ENCODE measurements around the gene WHRN. TPM values are rescaled to one million over a fixed set of nuclear protein-coding genes. Genes with fewer than 3 reads are reported as not detected.
A peak's percentile ranks its signal among the peaks of the same experiment; 100 is the strongest.

The WHRN gene
- total RNA-seq, 1 experiment from 2014 or later, result 2.0 TPM

GRCh38 chr9:114450833-114451706, 54.2 kb downstream of the WHRN start:
- no peak for DNase-seq (ENCODE audit: low read depth)

GRCh38 chr9:114450181-114450580, 55.1 kb downstream of the WHRN start:
- no peak for DNase-seq (ENCODE audit: low read depth)

GRCh38 chr9:114449236-114449635, 56.0 kb downstream of the WHRN start:
- DNase-seq (ENCODE audit: low read depth), result no peak

GRCh38 chr9:114448706-114449105, 56.6 kb downstream of the WHRN start:
- peak; percentile 91 for DNase-seq (ENCODE audit: low read depth)

DNA sequence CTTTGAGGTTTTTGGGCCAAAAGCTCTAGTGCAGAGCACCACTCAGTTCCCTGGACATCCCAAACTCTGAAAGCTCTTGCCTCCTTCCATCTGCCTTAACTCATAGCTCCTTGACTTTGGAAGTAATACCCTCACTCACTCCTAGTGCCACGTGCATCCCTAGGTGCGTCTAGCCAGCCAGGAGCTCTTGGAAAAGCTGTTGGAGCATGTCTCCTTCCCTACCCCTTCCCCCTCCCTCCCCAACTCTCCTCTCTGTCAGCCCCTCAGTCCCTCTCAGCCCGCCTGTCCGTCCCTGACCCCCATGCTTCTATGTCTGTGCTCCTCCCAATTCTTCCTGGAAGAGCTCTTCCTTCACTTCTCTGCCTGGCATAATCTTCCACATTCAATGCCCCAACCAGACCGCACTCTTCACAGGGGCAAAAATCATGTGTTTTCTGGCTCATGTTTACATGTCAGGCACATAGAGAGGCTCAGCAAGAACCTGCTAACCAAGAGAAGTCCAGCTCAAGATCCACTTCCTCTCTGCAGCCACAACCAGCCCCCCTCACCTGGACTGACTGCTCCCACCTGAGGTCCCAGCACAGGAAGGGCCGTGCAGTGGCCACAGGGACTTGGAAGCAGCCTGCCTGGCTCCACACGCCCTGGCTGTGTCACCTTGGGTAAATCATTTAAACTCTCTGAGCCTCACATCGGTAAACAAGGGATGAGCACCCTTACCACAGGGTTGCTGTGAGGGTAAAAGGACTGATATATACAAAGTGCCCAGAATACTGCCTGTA, 58.4 kb downstream of the WHRN start:
- DNase-seq (ENCODE audit: low read depth), result no peak

GRCh38 chr9:114446036-114446435, 59.2 kb downstream of the WHRN start:
- DNase-seq (ENCODE audit: low read depth), result peak; percentile 28

GRCh38 chr9:114445616-114446015, 59.7 kb downstream of the WHRN start:
- DNase-seq (ENCODE audit: low read depth), result no peak

DNA sequence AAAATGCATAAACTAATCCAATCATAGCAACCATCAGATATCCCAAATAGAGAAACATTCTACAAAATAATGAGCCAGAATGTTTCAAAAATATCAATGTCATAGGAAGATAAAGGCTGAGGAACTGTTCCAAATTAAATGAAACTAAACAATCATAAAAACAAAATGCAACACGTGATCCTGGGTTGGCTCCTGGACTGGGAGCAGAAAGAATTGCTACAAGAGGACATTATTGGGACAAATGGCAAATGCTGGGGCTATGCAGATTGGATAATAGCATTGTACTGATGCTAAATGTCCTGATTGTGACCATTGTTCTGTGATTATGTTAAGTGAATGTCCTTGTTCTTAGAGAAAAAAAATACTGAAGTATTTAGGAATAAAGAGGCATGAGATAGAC, 63.3 kb downstream of the WHRN start:
- no peak for DNase-seq (ENCODE audit: low read depth)

DNA sequence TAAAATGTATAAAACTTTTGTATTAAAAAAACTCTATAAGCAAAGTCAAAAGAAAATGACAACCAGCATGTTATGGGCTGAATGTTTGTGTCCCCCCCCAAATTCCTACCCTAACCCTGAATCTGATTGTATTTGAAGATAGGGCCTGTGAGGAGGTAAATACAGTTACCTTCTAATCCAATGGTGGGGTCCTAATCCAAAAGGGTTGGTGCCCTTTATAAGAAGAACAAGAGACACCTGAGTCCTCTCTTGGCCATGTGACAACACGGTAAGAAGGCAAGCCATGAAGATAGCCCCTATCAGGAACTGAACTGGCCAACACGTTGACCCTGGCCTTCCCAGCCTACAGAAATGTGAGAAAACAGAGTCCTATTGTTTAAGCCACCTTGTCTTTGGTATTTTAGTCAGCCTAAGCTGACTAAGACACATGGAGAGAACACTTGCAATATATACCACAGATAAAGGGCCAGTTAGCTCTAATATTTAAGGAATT, 67.8 kb downstream of the WHRN start:
- peak; percentile 21 for DNase-seq (ENCODE audit: low read depth)

- peak; percentile 44 for DNase-seq (ENCODE audit: low read depth)
Measured at GRCh38 chr9:114434878-114435311, 70.4 kb downstream of the WHRN start.

DNA sequence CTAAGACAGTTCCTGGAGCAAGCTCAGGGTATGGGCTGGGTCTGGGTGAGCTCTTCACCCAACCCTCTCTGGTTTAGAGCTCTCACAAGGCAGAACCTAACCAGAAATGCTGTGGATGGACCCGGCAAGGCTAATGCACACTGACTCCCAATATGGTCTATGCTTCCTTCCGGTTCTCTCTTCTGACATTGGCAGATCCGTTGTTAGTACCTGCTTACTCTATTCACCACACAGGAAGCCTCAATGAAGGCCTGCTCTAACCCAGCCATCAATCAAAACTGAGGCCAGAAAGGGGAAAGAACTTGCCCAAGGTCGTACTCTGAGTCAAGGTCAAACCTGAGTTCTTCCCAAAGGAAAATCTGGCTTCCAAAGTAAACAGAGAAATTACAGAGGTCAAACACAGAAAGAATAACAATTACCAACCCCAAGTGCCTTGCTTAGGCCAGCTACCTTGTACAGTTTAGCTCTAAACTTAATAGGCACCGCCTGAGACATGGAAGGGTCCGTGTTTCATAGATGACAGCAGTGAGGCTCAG, 71.5 kb downstream of the WHRN start:
- no peak for DNase-seq (ENCODE audit: low read depth)

GRCh38 chr9:114433086-114433485, 72.2 kb downstream of the WHRN start:
- no peak for DNase-seq (ENCODE audit: low read depth)

- DNase-seq (ENCODE audit: low read depth), result no peak
Measured at GRCh38 chr9:114432323-114433067, 72.8 kb downstream of the WHRN start.

GRCh38 chr9:114431770-114432169, 73.5 kb downstream of the WHRN start:
- no peak for DNase-seq (ENCODE audit: low read depth)

DNA sequence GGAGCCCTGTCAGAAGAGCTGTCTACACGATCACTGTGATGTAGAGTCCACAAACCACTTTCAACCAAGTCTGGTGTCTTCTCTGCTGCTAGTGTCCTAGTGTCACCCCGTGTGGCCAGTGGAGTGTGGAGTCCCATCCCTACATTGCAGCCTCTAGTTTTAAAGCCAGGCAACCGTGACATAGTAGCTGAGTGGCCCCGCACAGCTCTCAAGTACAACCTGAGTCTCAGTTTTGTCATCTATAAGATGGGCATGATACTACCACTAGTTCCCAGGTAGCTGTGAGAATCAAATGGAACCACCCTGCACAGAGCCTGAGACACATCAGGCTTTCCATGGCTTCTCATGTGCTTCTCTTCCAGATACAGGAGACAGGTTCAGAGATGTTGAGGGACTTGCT, 74.3 kb downstream of the WHRN start:
- DNase-seq (ENCODE audit: low read depth), result no peak

DNA sequence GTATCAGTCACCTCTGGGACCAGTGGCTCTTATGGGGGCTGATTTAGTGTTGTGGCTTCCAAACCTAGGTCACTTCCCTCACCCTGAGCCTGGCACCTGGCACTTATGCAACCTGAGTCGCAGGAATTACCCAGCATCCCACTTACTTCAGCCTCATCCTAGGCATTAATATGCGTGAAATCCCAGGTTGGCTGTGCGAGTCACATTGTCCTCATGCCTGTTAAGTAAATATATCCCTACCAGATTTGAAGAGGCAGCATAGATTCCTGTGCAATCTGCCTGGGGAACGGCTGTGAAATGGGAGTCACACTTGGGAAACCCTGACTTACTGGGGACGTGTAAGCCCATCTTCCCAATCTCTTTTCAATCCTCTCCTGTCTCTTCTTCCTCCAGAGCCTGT, 74.8 kb downstream of the WHRN start:
- DNase-seq (ENCODE audit: low read depth), result no peak

- DNase-seq (ENCODE audit: low read depth), result no peak
Measured at GRCh38 chr9:114429488-114429887, 75.8 kb downstream of the WHRN start.

DNA sequence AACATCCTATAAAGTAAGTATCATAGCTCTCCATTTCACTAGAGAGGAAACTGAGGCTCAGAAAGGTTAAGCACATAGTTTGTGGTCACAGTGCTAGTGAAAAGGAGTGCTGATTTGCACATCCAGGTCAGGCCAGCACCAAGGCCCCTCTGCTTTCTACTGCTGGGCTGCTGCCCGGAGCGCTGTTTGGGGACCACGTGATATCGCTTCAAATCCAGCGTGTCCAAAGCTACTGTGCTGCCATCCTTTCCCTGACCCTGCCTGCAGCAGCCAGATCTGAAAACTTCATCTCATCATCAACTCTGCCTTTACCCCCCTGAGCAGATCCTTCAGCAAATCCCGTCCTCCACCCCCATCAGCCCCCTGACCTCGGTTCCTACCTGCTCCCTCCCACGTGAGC, 76.8 kb downstream of the WHRN start:
- DNase-seq (ENCODE audit: low read depth), result no peak

- DNase-seq (ENCODE audit: low read depth), result no peak
Measured at GRCh38 chr9:114427644-114428043, 77.6 kb downstream of the WHRN start.

DNA sequence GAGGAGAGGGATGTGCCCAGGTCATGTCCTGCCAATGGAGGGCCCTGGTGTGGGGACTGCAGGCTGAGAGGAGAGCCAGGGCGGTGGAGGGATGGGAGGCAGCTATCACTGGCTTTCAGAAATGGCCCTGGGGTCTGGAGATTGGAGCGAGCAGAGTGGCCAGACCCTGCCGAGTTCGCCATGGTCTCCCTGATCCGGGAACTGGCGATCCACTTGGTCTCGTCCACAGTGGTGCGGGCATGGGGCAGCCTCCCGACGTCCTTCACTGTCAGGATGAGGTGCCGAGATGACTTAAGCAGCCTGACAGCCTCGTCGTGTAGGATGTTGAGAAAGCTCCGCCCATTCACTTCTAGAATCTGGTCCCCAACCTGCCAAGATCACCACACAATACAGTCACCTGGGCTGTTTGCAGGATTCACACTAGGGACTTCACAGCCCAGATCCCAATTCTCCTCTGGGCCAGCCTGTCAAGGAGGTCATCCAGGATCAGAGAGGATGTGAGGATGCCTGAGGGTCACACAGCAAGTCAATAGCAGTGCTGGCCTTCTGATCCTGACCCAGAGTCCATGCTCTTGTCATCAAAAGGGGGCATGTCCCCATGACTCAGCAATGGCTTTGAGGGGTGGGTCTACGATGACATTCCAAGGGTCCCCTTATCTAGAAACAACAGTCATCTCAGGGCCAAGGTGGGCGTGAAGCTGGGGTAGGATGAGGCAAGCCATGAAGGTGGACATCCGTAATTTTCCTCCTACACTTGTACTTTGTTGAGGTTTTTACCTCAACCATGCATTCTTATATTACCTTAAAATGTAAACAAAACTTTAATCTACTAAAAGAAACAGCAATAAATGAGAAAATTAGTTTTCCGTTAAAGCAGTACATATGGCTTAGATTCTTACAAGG, 79.0 kb downstream of the WHRN start:
- no peak for DNase-seq (ENCODE audit: low read depth)

Data from HT1080 (cell line).